SU-DHL-6 (cell line): ENCODE data around the gene GRIK2.

Experiments used
- CTCF ChIP-seq: fragments of 200-600 bp; sonication (generic); IDR thresholded peaks from one replicate; pipeline ENCODE4 v1.5.1; 2017; ENCODE audit warnings: antibody characterized with exemption, mild to moderate bottlenecking, low read length, moderate library complexity; ENCODE audit not compliant: insufficient read depth, poor library complexity, severe bottlenecking
- EZH2phosphoT487 ChIP-seq: fragments of 200-600 bp; sonication (generic), shearing (Covaris generic); conservative IDR thresholded peaks from 2 replicates; pipeline ENCODE4 v1.6.1; 2018; ENCODE audit warnings: mild to moderate bottlenecking, antibody characterized with exemption, low read length, moderate library complexity, mixed read lengths

GRCh38 chr6:102115911-102116310 is 722.4 kb downstream of the GRIK2 start:
- TF ChIP-seq CTCF (no peak), EZH2phosphoT487 (no peak)
